ENCODE measurements around the gene ST7L. TPM values are rescaled to one million over a fixed set of nuclear protein-coding genes. Genes with fewer than 3 reads are reported as not detected.

ST7L gene
- total and polyA plus RNA-seq, 2 experiments from 2014 or later = 9.2 to 14.2 TPM

DNA sequence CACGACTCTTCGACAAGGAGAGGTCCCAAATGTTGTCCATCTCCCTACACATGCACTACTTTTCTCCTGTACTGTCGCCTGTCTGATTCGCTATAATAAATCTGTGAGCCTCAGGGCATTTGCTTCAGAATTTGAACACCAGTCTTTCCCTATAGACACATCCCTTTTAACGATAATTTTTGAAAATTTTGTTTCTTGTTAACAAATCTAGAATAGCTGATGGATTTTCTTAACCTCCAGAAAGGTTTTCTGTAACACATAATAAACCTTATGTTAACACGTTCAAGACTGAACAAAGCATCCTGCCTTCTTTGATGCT lies 1.4 kb upstream of the ST7L start:
- WGBS (ENCODE audit: low lambda C conversion rate, missing lambda C conversion rate) = 3% methylated on average over 6 of the region's 6 CpGs
- H2AFZ ChIP-seq = peak overlapping the region; percentile 50
- TF ChIP-seq EZH2phosphoT487 (IDR thresholded peaks at IDR 0.05; ENCODE audit: low read depth, severe bottlenecking, unreplicated experiment) (no peak), EZH2 (IDR thresholded peaks at IDR 0.05; ENCODE audit: borderline replicate concordance) (no peak)
- TF ChIP-seq, protein P1, sequence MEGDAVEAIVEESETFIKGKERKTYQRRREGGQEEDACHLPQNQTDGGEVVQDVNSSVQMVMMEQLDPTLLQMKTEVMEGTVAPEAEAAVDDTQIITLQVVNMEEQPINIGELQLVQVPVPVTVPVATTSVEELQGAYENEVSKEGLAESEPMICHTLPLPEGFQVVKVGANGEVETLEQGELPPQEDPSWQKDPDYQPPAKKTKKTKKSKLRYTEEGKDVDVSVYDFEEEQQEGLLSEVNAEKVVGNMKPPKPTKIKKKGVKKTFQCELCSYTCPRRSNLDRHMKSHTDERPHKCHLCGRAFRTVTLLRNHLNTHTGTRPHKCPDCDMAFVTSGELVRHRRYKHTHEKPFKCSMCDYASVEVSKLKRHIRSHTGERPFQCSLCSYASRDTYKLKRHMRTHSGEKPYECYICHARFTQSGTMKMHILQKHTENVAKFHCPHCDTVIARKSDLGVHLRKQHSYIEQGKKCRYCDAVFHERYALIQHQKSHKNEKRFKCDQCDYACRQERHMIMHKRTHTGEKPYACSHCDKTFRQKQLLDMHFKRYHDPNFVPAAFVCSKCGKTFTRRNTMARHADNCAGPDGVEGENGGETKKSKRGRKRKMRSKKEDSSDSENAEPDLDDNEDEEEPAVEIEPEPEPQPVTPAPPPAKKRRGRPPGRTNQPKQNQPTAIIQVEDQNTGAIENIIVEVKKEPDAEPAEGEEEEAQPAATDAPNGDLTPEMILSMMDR (IDR thresholded peaks at IDR 0.05; ENCODE audit: poor library complexity) = no peak
- H3K79me2 ChIP-seq = peaks cover 87% of the 10 kb centered on the region
- no peaks in the 10 kb centered on the region for H3K9me3 ChIP-seq (ENCODE audit: low read depth)
- H3K4me1 ChIP-seq (ENCODE audit: insufficient read depth) = peaks cover 25% of the 10 kb centered on the region
- peaks cover 41% of the 10 kb centered on the region for H4K20me1 ChIP-seq (ENCODE audit: insufficient read depth, poor library complexity, severe bottlenecking)
- DNase-seq (ENCODE audit: low spot score) = no peak
- no peaks in the 10 kb centered on the region for H3K9me2 ChIP-seq (replicated peaks; ENCODE audit: insufficient read depth)
- peak overlapping the region; percentile 100 for H3K27ac ChIP-seq
- H3K27me3 ChIP-seq = no peaks in the 10 kb centered on the region
- H3K36me3 ChIP-seq (replicated peaks; ENCODE audit: insufficient read depth, low read depth) = no peaks in the 10 kb centered on the region
- H3K4me3 ChIP-seq = peak overlapping the region; percentile 71
- peak overlapping the region; percentile 86 for H3K4me2 ChIP-seq

DNA sequence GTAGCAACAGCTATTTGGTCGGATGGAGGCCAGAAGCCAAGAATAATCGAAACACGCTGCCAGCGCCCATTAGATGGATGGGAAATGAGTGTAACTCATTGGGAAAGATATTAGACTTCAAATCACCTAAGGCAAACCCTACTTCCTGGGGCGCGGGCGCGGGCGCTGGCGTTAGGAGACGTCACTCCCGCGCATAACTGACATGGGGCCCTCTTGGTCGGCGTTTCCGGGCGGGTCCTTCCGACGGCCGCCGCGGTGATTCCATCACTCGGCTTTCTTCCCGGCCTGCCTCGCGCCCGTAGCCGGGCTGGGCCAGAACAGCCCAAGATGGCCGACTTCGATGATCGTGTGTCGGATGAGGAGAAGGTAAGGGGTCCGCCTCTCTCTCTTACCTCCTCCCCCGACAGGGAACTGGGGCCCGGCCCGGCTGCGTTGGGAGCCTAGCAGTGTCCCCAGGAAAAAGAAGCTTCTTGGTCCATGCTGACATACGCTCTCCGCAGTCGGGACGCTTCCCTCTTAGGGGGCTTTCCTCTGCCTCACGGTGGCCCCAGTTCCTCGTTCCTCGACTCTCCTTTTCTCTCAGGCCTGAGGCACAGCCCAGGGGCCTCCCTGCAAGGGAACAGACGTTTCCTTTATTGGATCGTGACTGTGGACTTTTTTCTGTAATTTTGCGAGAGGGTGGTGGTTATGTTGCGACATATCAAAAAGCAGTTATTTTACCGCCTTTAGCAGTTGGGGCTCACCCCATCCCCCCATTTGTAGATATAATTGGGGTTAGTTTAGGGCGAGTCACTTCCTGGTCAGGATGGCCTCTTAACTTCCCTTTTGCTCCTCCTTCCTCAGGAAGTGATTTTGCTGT lies 806 bp upstream of the ST7L start, which contains the start of gene CAPZA1:
CAPZA1 (plus strand) TSS at position 315 of the 859 bp plus-strand sequence; CDS start at position 328, 13 bp downstream.
- Histone ChIP-seq H3K9me3 (ENCODE audit: low read depth) (no peaks in the 10 kb centered on the region), H3K27ac (peak within 1 kb of the TSS; percentile 100), H3K27me3 (no peaks in the 10 kb centered on the region), H3K9me2 (replicated peaks; ENCODE audit: insufficient read depth) (no peaks in the 10 kb centered on the region), H3K36me3 (replicated peaks; ENCODE audit: insufficient read depth, low read depth) (no peaks in the 10 kb centered on the region), H4K20me1 (ENCODE audit: insufficient read depth, poor library complexity, severe bottlenecking) (peaks cover 35% of the 10 kb centered on the region), H3K79me2 (peaks cover 87% of the 10 kb centered on the region), H3K4me3 (peak within 1 kb of the TSS; percentile 74), H3K4me1 (ENCODE audit: insufficient read depth) (peaks cover 25% of the 10 kb centered on the region), H2AFZ (peak within 1 kb of the TSS; percentile 75), H3K4me2 (peak within 1 kb of the TSS; percentile 87)
- under 1% methylated on average over 50 of the region's 50 CpGs for WGBS (ENCODE audit: low lambda C conversion rate, missing lambda C conversion rate)
- TF ChIP-seq, protein P1 (IDR thresholded peaks at IDR 0.05; ENCODE audit: poor library complexity) = no peak
- TF ChIP-seq EZH2 (IDR thresholded peaks at IDR 0.05; ENCODE audit: borderline replicate concordance) = no peak
- TF ChIP-seq EZH2phosphoT487 (IDR thresholded peaks at IDR 0.05; ENCODE audit: low read depth, severe bottlenecking, unreplicated experiment) = no peak
- peak; percentile 96 for DNase-seq (ENCODE audit: low spot score)

DNA sequence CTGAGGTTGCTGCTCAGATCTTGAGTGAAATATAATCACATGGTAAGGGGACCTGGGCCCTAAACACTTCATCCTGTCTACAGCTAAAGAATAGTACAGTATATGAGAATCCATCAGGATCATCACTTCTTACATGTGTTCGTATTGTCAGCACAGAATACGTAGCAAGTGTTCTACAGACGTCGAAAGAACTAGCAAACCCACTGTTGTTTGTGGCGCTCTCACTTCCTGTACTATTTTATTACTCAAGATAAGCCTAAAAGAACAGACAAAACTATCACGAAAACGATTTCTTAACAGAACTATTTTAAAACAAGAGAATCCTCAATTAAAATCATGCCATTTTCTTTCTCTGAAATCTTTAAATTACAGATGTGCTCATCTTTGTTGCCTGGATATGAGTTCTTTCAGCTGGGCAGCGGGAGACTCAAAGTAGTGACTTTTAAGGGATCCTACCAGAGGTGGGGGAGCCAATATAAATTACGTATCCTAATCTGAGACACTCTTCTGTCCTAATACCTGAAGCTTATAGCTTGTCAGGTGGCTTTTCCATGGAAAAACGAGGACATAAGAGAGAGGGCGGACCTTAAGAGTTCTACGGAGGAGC lies 724 bp downstream of the ST7L start:
- 4% methylated on average over 12 of the region's 12 CpGs for WGBS (ENCODE audit: low lambda C conversion rate, missing lambda C conversion rate)
- Histone ChIP-seq H3K27ac (peak overlapping the region; percentile 100), H3K27me3 (no peaks in the 10 kb centered on the region), H3K79me2 (peaks cover 76% of the 10 kb centered on the region), H2AFZ (peak overlapping the region; percentile 75), H3K4me1 (ENCODE audit: insufficient read depth) (peaks cover 25% of the 10 kb centered on the region), H3K36me3 (replicated peaks; ENCODE audit: insufficient read depth, low read depth) (no peaks in the 10 kb centered on the region), H3K9me2 (replicated peaks; ENCODE audit: insufficient read depth) (no peaks in the 10 kb centered on the region), H4K20me1 (ENCODE audit: insufficient read depth, poor library complexity, severe bottlenecking) (peaks cover 22% of the 10 kb centered on the region), H3K4me3 (peak overlapping the region; percentile 74), H3K9me3 (ENCODE audit: low read depth) (no peaks in the 10 kb centered on the region), H3K4me2 (peak overlapping the region; percentile 87)
- TF ChIP-seq, protein P1 (IDR thresholded peaks at IDR 0.05; ENCODE audit: poor library complexity) = no peak
- TF ChIP-seq EZH2phosphoT487 (IDR thresholded peaks at IDR 0.05; ENCODE audit: low read depth, severe bottlenecking, unreplicated experiment) (no peak), EZH2 (IDR thresholded peaks at IDR 0.05; ENCODE audit: borderline replicate concordance) (no peak)
- peak; percentile 17 for DNase-seq (ENCODE audit: low spot score)
